Endometrial microvascular endothelial cells (primary cell): Measurements from ENCODE around the gene NFIB. TPM values are rescaled to one million over a fixed set of nuclear protein-coding genes. Genes with fewer than 3 reads are reported as not detected.

Experiments
- in situ Hi-C: cut with HindIII; loops from 2 replicates; pipeline ENCODE4 v1.10.0; 2017; ENCODE audit warnings: low sequenced_read_pairs, low pct_unique_long_range_greater_than_20kb; ENCODE audit errors: inconsistent ontology term
- total RNA-seq: library from RNA; depleted of rRNA; stranded (reverse); fragments of >200 nt; gene quantifications from one replicate; pipeline ENCODE4 v1.2.3, GENCODE V29; 2015; ENCODE audit errors: inconsistent ontology term

NFIB gene
- total RNA-seq, 1 donor from 2014 or later = 80.0 TPM

DNA sequence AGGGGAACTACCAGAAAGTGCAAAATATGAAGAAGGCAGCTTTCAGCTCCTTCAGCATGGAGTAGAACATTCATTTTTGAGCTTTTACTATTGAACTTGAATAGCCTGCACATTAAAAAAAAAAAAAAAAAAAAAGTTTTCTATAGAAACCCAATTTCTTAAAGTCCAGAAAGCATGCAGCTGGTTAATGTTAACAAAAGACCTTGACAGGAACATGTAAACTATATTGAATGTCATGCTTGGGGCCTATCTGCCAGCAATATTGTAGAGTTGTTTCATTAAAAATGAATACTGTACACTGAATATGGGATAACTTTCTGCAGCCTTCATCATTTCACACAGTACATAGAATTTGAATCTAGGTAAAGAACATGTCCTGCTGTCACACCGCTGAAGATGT lies 230.6 kb downstream of the NFIB start:
- in situ Hi-C loops = no loop called here

DNA sequence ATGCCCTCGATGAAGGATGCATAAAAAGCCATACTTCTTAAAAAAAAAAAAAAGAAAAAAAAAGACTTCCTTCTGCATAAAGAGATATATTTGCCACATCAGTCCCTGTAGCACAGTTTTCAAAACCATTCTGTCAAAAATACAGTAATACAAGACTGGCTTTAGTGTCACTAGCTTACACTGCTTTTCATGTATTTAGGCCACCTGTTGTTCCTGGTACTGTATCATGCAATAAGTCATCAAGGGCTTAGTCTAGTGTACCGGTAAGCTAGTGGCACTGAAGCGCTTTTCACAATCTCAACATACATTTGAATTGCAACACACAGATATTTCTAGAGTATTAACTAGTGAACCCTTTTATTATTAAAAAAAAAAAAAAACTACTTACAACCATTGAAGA lies 231.2 kb downstream of the NFIB start:
- in situ Hi-C loops = no loop called here

DNA sequence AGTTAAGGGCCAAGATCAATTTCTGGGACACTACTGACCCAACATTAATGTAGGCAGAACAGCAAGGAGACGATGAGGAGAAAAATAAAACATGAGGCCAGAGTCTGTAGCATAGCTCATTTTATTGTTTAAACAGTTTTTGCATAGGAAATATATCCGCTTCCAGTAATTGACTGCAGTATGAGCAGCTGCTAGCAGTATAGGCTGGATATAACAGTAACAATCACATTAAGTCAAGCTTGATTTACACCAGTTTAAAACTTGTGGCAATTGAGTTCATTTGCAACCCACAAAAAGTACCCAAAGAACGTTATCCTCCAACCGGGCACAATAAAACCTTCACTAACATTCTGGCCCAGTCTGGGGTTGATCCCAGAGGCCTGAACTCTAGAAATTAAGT lies 232.2 kb downstream of the NFIB start:
- in situ Hi-C loops = no loop called here

DNA sequence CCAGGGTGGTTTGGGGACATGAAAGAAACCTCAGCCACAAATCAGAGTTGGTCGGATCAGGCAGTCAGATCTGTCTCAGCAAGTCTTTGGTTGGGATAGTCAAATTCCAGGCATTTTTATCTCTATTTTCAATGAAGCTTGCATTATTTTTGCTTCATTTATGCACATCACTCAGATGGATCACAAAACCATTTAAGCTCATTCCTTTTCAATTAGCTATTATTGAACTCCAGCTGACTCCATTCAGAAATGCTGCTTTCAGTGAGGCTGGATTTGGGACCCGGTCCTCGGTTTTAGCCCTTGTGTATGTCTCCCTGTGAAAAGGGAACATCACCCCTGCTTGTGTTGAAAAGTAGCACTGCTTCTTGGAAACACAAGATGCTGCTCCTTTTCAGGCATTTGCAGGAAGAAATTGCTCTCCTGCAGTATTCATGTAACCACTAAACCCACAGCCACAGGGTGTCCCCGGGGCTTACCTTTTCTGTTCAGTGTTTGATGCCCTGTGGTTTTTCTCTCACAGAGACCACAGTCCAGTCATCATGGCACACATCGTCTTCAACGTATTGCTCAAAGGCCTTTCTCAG lies 232.9 kb downstream of the NFIB start:
- in situ Hi-C loops = no loop called here

DNA sequence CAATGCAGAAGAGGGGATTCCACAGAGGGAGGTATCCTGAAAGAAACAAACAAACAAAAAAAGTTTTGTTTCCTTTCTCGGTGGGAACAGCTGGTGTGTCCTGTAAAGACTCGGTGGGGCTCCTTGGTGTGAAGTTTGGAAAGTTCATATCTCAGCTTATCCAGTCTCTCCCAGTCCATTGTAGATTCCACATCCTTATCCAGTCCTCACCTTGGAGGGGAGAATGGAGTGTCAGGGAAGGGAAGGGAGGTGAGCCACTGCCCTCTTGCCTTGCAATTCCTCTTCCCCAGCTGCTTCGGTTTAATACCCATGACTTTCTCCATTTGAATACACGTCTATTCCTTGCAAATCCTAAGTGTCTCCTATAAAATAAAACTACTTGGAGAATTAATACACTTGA lies 234.5 kb downstream of the NFIB start:
- in situ Hi-C loops = no loop called here

DNA sequence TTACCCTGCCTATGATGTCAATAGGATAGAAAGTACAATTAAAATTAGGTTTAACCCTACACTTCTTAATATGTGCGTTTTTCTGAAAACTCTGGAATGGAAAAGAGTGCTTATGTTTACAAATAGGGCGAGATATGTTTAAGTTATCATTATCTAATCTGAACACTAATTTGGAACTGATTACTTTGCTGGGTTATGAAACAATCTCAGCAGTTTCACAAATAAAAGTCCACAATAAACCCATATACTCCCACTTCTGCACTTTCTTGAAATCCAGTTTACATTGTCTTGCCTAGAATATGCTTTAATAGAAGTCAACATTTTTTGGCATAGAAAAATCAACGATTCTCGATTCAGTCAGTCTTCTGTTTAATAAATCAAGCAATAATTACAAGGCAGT lies 236.3 kb downstream of the NFIB start:
- in situ Hi-C loops = no loop called here

DNA sequence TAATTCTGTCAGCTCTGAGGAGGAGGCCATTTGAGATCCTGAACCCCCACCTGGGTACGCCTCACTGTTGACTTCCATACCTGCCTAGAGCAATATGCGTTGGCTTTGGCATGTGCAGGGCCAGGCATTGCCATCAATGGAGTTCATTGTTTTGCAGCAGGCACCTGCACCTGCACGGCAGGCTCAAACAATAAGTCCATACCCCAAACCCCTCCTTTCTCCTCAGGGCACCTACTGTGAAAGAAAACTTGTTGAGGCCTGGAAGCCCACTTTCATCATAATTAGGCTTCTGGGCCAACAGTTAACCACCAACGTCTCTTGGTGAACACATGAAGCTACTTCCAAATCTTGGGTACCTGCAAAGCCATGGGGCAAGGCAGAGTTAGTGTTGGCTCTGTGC lies 238.7 kb downstream of the NFIB start:
- in situ Hi-C loops = no loop called here

DNA sequence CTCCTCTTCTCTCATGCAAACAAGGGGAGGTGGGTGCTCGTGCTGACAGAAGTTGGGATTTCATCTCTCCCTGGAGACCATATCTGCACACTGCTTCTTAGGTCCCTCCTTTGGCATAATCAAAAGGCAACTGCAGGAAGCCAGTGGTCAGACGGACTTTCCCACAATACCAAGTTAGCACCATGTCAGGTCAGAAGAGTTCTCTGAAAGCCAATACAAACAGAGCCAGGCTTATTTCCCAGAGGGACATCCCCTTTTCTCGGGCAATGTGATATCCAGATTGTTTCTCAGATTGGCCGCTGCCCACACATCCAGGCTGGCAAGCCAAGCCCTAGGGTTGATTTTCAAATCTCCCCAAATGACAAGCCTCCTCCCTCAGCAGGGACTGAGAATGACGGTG lies 241.1 kb downstream of the NFIB start:
- in situ Hi-C loops = loop anchor here (25.0 kb wide), 1 partner anchor 1036 kb away; no protein-coding TSS in a partner anchor

DNA sequence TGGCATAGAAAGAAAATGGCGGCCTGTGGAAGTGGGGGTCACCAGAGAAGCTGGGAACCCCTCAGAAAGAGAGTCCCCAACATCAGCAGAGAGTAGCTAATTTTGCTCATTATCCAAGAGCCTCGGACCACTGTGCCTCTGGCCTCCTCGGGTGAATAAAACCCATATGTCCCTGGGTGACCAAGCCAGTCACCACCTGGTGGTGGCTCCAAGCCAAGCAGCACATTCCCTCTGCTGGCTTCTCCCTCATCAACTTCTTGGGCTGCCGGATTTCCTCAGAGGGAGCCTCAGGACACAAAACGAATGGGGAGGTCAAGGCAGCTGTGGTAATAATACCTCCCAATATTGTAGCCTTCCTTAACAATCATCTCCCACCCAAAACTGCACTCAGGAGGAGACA lies 242.5 kb downstream of the NFIB start:
- in situ Hi-C loops = loop anchor here (25.0 kb wide), 1 partner anchor 1034 kb away; no protein-coding TSS in a partner anchor

DNA sequence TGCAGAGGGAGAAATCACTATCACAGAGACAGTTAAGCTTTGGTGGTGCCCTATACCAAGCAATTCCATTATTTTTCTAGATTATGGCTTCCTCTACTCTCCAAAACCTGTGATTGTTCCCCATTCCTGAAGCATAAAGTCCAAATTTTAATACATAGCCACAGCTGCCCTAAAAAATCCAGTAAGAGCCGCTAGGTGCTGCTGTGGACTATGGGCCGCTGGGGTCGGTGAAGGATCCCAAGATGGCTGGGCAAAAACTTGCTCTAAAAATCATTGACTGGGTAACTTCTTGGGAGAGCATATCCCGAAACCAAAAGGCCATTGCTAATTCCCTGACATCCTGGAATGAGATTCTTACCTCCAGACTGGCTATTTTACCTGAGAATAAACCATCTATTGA lies 245.3 kb downstream of the NFIB start:
- in situ Hi-C loops = loop anchor here (25.0 kb wide), 1 partner anchor 1031 kb away; no protein-coding TSS in a partner anchor

DNA sequence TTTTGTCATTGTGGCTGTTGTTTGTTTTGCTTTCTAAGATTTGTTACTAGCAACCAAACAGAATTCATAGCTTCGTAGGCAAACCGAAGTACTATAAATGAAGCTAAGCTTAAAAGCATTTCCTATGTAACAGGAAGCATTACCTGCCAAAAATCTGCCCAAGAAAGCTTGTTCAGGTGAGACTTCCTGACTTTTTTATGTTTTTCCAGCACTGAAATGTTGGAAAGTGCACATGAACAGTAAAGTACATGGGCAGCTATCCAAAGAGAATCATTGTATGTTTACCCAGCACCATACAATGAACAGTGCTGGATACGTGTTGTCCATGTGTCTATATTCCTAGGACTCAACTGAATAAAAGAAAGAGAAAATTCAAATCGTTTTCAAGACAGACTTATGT lies 247.1 kb downstream of the NFIB start:
- in situ Hi-C loops = loop anchor here (25.0 kb wide), 1 partner anchor 1030 kb away; no protein-coding TSS in a partner anchor

DNA sequence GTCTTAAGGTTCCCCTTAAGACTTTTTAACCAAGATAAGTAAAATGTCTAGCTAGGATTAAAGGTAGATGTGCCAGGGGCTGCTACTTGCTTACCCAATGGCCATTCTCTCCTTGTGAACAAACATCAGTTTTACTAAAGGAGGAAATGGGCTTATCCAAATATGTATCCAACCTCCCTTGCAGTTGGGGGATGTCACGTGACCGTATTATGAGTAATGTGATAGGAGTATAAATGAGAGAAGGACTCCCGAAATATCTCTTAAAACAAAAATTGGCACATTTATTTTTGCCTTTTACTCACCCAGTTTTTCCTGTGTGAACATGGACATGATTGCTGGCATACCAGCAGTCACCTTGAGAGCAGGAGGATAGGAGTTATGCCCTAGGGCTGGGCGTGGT lies 247.9 kb downstream of the NFIB start:
- in situ Hi-C loops = loop anchor here (25.0 kb wide), 1 partner anchor 1029 kb away; no protein-coding TSS in a partner anchor

DNA sequence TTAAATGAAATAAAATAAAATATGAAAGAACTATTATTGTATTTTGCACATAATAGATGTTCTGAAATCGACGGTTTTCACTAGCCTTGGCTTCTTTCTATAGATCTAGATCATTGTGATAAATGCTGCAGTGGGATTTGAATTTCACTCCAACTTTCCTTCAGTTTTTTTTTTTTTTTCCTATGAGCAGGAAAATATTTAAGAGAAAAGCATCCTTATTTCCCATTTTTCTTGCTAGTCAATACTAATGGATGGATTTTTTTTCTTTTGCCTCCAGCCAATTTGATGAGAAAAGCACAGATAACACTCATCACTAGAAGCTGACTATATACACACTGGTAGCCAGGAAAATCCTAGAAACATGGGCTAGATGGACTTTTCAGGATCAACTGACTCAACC lies 249.0 kb downstream of the NFIB start:
- in situ Hi-C loops = loop anchor here (25.0 kb wide), 1 partner anchor 1028 kb away; no protein-coding TSS in a partner anchor

DNA sequence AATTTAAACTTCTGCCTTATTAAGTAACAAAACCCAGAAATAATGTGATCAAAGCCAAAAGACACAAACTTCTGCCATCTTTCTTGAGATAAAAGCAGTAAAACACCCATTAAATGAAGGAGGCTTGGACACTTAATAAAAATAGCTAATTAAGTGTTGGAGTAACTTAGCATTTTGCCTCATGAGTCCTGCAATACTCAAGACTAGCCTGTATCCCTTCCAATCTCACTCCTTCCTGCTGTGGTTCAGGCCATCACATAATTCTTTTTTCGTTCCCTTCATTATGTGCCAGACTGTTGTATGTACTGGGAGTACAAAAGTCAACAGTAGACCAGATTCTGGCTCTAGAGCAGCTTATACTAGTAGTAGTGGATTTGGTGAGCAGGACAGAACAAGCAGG lies 250.2 kb downstream of the NFIB start:
- in situ Hi-C loops = loop anchor here (25.0 kb wide), 1 partner anchor 1026 kb away; no protein-coding TSS in a partner anchor

DNA sequence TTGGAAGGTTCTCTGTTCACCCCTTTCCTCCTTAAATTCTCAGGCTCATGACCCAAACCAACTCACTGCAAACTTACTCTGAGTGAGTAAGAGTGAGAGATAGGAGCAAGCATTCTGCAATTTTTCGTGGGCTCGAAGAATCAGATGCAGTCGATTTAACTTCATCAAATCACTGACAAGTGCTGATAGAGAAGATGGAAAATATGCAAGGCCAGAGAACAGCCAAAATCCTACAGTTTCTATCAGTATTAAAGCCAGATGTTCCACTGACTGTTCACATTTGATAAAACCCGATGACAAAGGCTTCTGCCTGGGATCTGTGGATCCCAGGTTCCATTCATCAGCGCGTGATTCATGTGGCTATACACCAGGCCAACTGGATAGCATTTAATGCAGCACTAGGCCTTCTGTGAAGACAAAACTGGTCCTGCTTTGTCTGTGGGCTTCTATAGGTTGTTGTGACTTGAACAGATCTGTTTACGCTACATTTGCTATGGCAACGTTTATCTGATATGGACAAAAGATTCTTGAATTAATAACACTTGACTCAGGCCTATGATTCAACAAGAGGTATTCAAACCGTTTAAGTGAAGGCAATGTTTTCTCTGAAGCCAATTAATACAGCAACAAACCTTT lies 251.2 kb downstream of the NFIB start:
- in situ Hi-C loops = loop anchor here (25.0 kb wide), 1 partner anchor 1025 kb away; no protein-coding TSS in a partner anchor

DNA sequence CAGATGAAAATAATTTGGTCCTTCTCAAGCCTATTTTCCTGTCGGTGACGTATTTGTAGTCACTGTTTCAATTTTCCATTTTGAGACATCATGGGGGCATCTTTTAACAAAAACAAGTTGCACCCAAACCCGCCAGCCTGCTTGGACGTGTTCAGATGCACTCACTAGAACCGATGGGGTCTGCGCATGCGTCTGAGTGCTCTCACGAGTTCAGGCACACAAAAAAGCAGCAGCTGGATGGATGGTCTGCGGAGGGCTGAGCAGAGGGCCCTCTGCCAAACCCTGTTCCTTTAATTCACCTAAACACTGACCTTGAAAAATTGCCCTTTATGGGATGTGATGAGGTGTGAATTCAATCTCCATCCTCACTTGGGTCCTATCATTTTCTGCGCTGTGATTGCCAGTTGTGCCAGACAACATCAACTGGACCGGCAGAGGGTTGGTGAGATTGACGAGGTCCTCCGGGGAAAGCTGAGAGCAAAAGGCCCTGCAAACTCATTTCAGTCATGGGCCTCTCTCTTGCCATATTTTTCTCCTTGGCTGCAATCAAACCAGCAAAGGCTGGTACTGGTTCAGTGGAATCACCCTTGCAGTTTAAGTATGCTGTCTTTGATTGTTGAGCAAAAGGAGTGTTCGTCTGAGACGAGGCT lies 251.9 kb downstream of the NFIB start:
- in situ Hi-C loops = loop anchor here (25.0 kb wide), 1 partner anchor 1025 kb away; no protein-coding TSS in a partner anchor

DNA sequence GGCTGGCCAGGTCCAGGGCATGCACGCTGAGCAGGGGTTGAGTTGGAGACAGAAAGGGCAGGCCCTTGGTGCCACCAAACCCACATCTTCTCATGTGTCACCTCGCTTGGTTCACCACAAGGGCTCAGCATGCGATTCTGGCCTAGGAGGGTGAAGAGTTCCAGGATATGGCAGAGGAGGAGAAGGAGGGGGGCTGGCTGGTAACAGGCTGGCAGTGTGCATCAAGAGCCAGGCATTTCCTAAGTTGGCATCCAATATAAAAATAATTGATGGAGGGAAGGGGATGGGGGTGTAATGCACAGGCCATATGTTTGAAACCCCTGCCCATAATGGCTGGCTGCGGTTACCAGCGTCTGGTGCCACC lies 255.6 kb downstream of the NFIB start:
- in situ Hi-C loops = loop anchor here (25.0 kb wide), 1 partner anchor 1021 kb away; no protein-coding TSS in a partner anchor

DNA sequence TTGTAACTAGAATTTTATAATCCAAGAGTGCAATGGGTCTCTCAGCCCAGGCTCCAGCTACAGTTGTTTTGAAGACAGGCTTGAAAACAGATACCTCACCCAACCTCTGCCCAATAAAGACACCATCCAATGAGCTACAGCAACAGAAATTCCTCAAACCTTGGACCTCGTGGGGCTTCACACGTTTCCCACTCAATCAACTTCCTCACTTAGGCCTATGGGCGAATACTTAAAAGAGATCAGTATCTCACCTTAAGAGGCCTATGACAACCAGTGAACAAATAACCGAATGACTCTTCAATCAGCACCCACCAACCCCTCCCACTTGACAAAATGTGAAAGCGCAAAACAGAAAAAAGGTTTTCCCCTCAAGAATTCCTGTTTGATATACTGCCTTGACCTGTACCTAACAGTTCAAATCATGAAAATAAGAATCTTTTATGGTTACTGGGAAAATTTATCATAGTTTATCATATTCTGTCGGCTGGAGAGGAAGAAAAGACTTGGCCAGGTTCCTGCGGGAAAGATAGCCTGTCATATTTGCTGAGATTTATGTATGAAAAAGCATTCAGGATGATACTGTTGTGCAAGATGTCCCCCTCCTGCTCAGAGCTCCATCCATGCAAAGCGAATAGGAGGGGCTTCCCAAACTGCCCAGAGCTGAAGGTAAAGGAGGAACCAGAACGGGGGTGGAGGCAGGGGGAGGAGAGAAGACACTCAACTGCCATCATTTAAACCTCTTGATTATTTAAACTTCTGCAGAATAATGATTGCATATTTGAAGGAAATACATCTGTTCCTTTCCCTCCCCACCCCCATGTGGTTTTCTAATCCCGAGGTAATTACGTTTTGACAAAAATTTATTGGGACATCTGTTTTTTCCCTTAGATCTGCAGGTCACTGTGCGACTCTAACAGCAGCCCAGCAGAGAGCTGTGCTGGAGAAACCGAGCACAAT lies 256.3 kb downstream of the NFIB start:
- in situ Hi-C loops = loop anchor here (25.0 kb wide), 1 partner anchor 1020 kb away; no protein-coding TSS in a partner anchor
